ENCODE data around the gene SWI5. TPM values are rescaled to one million over a fixed set of nuclear protein-coding genes. Genes with fewer than 3 reads are reported as not detected.
"Not testable (repeated sequence)": the region's sequence is repeated elsewhere in the genome, so short reads cannot be mapped to it uniquely, and the experiment has no call there.

Gene SWI5
- 11.8 and 12.0 TPM in 2 replicates for total RNA-seq

- intact Hi-C loops (cut with micrococcal nuclease), result loop anchor here (1.0 to 10.0 kb wide), 11 partner anchors 26 to 824 kb away; partner anchors contain the start of genes COQ4, DNM1, DPM2 and LRSAM1
Measured at GRCh38 chr9:128276008-128276573, at the start of gene SWI5. SWI5 (plus strand) TSS chr9:128276276.

- intact Hi-C loops (cut with micrococcal nuclease), result no loop called here
Measured at GRCh38 chr9:128226412-128226801, 49.7 kb upstream of the SWI5 start.

- intact Hi-C loops (cut with micrococcal nuclease), result not testable (repeated sequence)
Measured at GRCh38 chr9:128230897-128231296, 45.2 kb upstream of the SWI5 start.

GRCh38 chr9:128231638-128232527 is 44.2 kb upstream of the SWI5 start:
- intact Hi-C loops (cut with micrococcal nuclease), result no loop called here

- intact Hi-C loops (cut with micrococcal nuclease), result no loop called here
Measured at GRCh38 chr9:128232528-128233428, 43.3 kb upstream of the SWI5 start.

GRCh38 chr9:128233817-128234406 is 42.2 kb upstream of the SWI5 start:
- intact Hi-C loops (cut with micrococcal nuclease), result no loop called here

- intact Hi-C loops (cut with micrococcal nuclease), result no loop called here
Measured at GRCh38 chr9:128242124-128242523, 34.0 kb upstream of the SWI5 start.

- intact Hi-C loops (cut with micrococcal nuclease), result no loop called here
Measured at GRCh38 chr9:128242828-128243214, 33.3 kb upstream of the SWI5 start.

GRCh38 chr9:128243215-128244018 is 32.7 kb upstream of the SWI5 start:
- intact Hi-C loops (cut with micrococcal nuclease), result no loop called here

- intact Hi-C loops (cut with micrococcal nuclease), result no loop called here
Measured at GRCh38 chr9:128244091-128244836, 31.8 kb upstream of the SWI5 start.

GRCh38 chr9:128244837-128245231 is 31.2 kb upstream of the SWI5 start:
- intact Hi-C loops (cut with micrococcal nuclease), result no loop called here

- intact Hi-C loops (cut with micrococcal nuclease), result no loop called here
Measured at GRCh38 chr9:128245421-128246151, 30.5 kb upstream of the SWI5 start.

GRCh38 chr9:128246471-128246870 is 29.6 kb upstream of the SWI5 start:
- intact Hi-C loops (cut with micrococcal nuclease), result no loop called here

- intact Hi-C loops (cut with micrococcal nuclease), result no loop called here
Measured at GRCh38 chr9:128247226-128247803, 28.8 kb upstream of the SWI5 start.

GRCh38 chr9:128249558-128249907 is 26.5 kb upstream of the SWI5 start:
- intact Hi-C loops (cut with micrococcal nuclease), result no loop called here

GRCh38 chr9:128249908-128250838 is 25.9 kb upstream of the SWI5 start:
- intact Hi-C loops (cut with micrococcal nuclease), result loop anchor here (1.0 to 5.0 kb wide), 5 partner anchors 26 to 777 kb away; partner anchors contain the start of genes BBLN, GOLGA2, SH3GLB2 and SWI5

Measured in T-helper 2 cell treated with Interferon-gamma antibody and Interleukin-4, amounts not matched to agents 100 ng/mL and 5 ng/mL, for 36 hours (primary cell).